HepG2 (cell line): ENCODE data around the gene ZNF747. TPM values are rescaled to one million over a fixed set of nuclear protein-coding genes. Genes with fewer than 3 reads are reported as not detected.

Source experiments
- CERS6 ChIP-seq: sonication (generic); formaldehyde crosslinking; IDR thresholded peaks from 2 replicates; pipeline ENCODE4 v1.5.0; 2020; ENCODE audit warnings: missing genetic modification reagents
- GLI4 ChIP-seq: sonication (generic); formaldehyde crosslinking; IDR thresholded peaks from 2 replicates; pipeline ENCODE4 v1.5.1; 2020; ENCODE audit warnings: missing genetic modification reagents, mild to moderate bottlenecking, moderate library complexity, borderline replicate concordance
- HNF1A ChIP-seq, 2 experiments: sonication (generic) in 1 of 2; formaldehyde crosslinking in 1 of 2; IDR thresholded peaks; 2 replicates each; pipeline versions ENCODE4 v1.4.0 to v1.6.1; 2016 to 2020; ENCODE audit warnings: borderline replicate concordance in 1 of 2, low read depth in 1 of 2, mild to moderate bottlenecking in 1 of 2, missing genetic modification reagents in 1 of 2
- HOXA3 ChIP-seq: sonication (generic); formaldehyde crosslinking; IDR thresholded peaks from 2 replicates; pipeline ENCODE4 v1.5.0; 2020; ENCODE audit warnings: missing genetic modification reagents
- LCORL ChIP-seq, 2 experiments: fragments of 450-650 bp in 1 of 2; sonication (generic) in 1 of 2; formaldehyde crosslinking in 1 of 2; IDR thresholded peaks; 2 replicates each; pipeline versions ENCODE4 v1.5.0 to v1.6.1; 2017 to 2020; ENCODE audit warnings: antibody characterized with exemption in 1 of 2, missing genetic modification reagents in 1 of 2
- MAZ ChIP-seq, 2 experiments: sonication (generic) in 1 of 2; formaldehyde crosslinking in 1 of 2; IDR thresholded peaks; 2 replicates each; pipeline versions ENCODE4 v1.5.0 to v1.6.1; 2012 to 2020; ENCODE audit warnings: low read depth in 2 of 2, mild to moderate bottlenecking in 2 of 2, borderline replicate concordance in 1 of 2, improper control_type of control experiment in 1 of 2, low read length in 1 of 2, missing genetic modification reagents in 1 of 2, moderate library complexity in 1 of 2
- PBX3 ChIP-seq: sonication (generic); formaldehyde crosslinking; IDR thresholded peaks from 2 replicates; pipeline ENCODE4 v1.8.1; 2023; ENCODE audit warnings: missing genetic modification reagents, inconsistent platforms, borderline replicate concordance
- POLR2A ChIP-seq, 2 experiments: IDR thresholded peaks; 2 replicates each; pipeline ENCODE4 v1.6.1; 2011; ENCODE audit warnings: low read depth in 2 of 2, low read length in 2 of 2, mild to moderate bottlenecking in 1 of 2, moderate library complexity in 1 of 2; ENCODE audit not compliant: insufficient read depth in 1 of 2
- RCOR2 ChIP-seq: IDR thresholded peaks from 2 replicates; pipeline ENCODE4 v1.6.1; 2016; ENCODE audit warnings: missing biosample characterization, missing genetic modification reagents
- SAP130 ChIP-seq: IDR thresholded peaks from 2 replicates; pipeline ENCODE4 v1.6.1; 2016; ENCODE audit warnings: low read depth
- TCF12 ChIP-seq, 2 experiments: fragments of 450-650 bp in 1 of 2; sonication (generic) in 1 of 2; formaldehyde crosslinking in 1 of 2; IDR thresholded peaks; 2 replicates each; pipeline versions ENCODE4 v1.6.1 to v1.8.0; 2017 to 2022; ENCODE audit warnings: antibody characterized with exemption in 1 of 2, mild to moderate bottlenecking in 1 of 2, missing genetic modification reagents in 1 of 2, moderate library complexity in 1 of 2
- ZNF354B ChIP-seq: sonication (generic); formaldehyde crosslinking; IDR thresholded peaks from 2 replicates; pipeline ENCODE4 v1.8.0; 2022; ENCODE audit warnings: mild to moderate bottlenecking, missing genetic modification reagents
- ZNF782 ChIP-seq: sonication (generic); formaldehyde crosslinking; IDR thresholded peaks from 2 replicates; pipeline ENCODE4 v1.4.0; 2020; ENCODE audit warnings: missing genetic modification reagents, mild to moderate bottlenecking, borderline replicate concordance
- polyA plus RNA-seq, 8 experiments: library from polyadenylated mRNA; depleted of rRNA in 3 of 8; stranded (reverse) in 7 of 8; unstranded in 1 of 8; fragments of >200 nt; fragmentation: Illumina TruSeq in 4 of 8; extraction: Trizol in 4 of 8; gene quantifications; 2 replicates each; pipeline versions ENCODE4 v1.2.1 to v1.2.3, GENCODE V29; 2011 to 2016; ENCODE audit warnings: low read depth in 4 of 8, missing spikeins in 1 of 8, mixed read lengths in 1 of 8; ENCODE audit not compliant: insufficient read depth in 1 of 8
- total RNA-seq, 5 experiments: library from RNA; depleted of rRNA; stranded (reverse); fragments of >200 nt; fragmentation: Illumina TruSeq; extraction: Trizol; gene quantifications; 2 replicates each; pipeline ENCODE4 v1.2.3, GENCODE V29; 2016; ENCODE audit warnings: low read depth in 1 of 5
- TF ChIP-seq, protein P1 (sequence below): sonication (generic); formaldehyde crosslinking; IDR thresholded peaks from 2 replicates; pipeline ENCODE4 v1.4.0; 2020; ENCODE audit warnings: low read depth, mild to moderate bottlenecking, missing genetic modification reagents
- TF ChIP-seq, protein P2 (sequence below), 2 experiments: sonication (generic) in 1 of 2; formaldehyde crosslinking in 1 of 2; IDR thresholded peaks; 2 replicates each; pipeline versions ENCODE4 v1.4.0 to v1.6.1; 2018 to 2020; ENCODE audit warnings: missing genetic modification reagents in 2 of 2, borderline replicate concordance in 1 of 2, low read depth in 1 of 2, mild to moderate bottlenecking in 1 of 2, missing biosample characterization in 1 of 2

The ZNF747 gene
- total and polyA plus RNA-seq, 2 of the 13 experiments (the other 11 are each of a cell fraction or from before 2014, with no cell fraction given): 7.2 to 10.2 TPM

DNA sequence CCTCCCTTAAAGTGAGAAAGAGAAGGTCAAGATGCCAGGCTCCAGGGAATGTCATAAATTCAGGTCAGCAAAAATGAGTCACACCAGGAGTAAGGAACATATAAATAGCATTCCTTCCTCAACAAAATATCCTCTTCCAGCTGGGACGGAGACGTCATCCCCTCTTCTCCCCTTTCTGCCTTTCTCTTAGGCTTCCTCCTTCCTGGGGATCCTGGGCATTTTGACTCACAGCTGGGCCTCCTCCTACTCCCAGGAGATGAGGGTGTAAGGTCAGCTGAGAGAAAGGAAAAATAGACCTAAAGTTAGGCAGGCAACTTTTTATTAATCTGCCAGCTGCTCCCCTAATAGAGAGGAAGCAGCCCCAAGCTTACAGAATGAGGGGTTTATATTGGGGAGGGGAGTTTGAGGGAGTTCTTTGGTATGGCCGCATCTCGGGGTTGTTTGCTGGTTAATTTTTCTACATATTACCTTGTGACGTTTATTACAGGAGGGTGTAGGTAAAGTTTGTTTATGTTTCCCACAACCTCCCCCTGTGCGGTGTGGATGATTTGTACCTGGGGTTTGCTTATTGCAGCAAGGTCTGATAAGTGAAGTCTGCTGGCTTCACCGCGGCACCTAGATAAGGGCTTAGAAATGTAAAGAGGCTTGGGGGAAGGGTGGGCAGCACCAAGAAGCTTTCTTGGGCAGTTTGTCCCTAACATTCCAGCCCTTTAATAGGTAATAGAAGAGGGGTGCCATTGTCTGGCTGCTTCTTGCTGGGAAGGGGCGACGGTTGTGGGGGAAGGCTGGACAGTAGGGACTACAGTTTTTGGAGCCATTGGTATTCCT lies 7.1 kb upstream of the ZNF747 start (continued):
- TF ChIP-seq MAZ (IDR thresholded peaks at IDR 0.05; ENCODE audit: borderline replicate concordance, low read depth, low read length) (no peak), MAZ (CRISPR knock-in tag; IDR thresholded peaks at IDR 0.05; ENCODE audit: low read depth) (0 out of 2 replicates have a peak, but pooled peaks have one; percentile 2), CERS6 (CRISPR knock-in tag) (no peak), TCF12 (IDR thresholded peaks at IDR 0.05) (no peak), TCF12 (CRISPR knock-in tag; IDR thresholded peaks at IDR 0.05) (no peak), POLR2A (IDR thresholded peaks at IDR 0.05; ENCODE audit: insufficient read depth in 1 of 2, low read depth in 2 of 2, low read length in 2 of 2) (0 out of 4 replicates have a peak, but pooled peaks of 1 of the 2 experiments have one; percentile 15), RCOR2 (no peak), GLI4 (peak; percentile 40; the same call in 1 of the 2 replicates), ZNF782 (no peak), ZNF354B (CRISPR knock-in tag) (no peak), LCORL (IDR thresholded peaks at IDR 0.05) (no peak), LCORL (CRISPR knock-in tag; IDR thresholded peaks at IDR 0.05) (peak; percentile 25; the same call in 1 of the 2 replicates), HNF1A (IDR thresholded peaks at IDR 0.05; ENCODE audit: low read depth) (0 out of 2 replicates have a peak, but pooled peaks have one; percentile 24), HNF1A (CRISPR knock-in tag; IDR thresholded peaks at IDR 0.05; ENCODE audit: borderline replicate concordance) (no peak; the same call in 1 of the 2 replicates), PBX3 (no peak), SAP130 (CRISPR knock-in tag) (peak; percentile 50), HOXA3 (CRISPR knock-in tag) (peak; percentile 43; the same call in 1 of the 2 replicates)
- TF ChIP-seq, protein P1, sequence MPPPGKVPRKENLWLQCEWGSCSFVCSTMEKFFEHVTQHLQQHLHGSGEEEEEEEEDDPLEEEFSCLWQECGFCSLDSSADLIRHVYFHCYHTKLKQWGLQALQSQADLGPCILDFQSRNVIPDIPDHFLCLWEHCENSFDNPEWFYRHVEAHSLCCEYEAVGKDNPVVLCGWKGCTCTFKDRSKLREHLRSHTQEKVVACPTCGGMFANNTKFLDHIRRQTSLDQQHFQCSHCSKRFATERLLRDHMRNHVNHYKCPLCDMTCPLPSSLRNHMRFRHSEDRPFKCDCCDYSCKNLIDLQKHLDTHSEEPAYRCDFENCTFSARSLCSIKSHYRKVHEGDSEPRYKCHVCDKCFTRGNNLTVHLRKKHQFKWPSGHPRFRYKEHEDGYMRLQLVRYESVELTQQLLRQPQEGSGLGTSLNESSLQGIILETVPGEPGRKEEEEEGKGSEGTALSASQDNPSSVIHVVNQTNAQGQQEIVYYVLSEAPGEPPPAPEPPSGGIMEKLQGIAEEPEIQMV: peak; percentile 56; the same call in 1 of the 2 replicates
- TF ChIP-seq, protein P2, sequence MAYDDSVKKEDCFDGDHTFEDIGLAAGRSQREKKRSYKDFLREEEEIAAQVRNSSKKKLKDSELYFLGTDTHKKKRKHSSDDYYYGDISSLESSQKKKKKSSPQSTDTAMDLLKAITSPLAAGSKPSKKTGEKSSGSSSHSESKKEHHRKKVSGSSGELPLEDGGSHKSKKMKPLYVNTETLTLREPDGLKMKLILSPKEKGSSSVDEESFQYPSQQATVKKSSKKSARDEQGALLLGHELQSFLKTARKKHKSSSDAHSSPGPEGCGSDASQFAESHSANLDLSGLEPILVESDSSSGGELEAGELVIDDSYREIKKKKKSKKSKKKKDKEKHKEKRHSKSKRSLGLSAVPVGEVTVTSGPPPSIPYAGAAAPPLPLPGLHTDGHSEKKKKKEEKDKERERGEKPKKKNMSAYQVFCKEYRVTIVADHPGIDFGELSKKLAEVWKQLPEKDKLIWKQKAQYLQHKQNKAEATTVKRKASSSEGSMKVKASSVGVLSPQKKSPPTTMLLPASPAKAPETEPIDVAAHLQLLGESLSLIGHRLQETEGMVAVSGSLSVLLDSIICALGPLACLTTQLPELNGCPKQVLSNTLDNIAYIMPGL (CRISPR knock-in tag; IDR thresholded peaks at IDR 0.05; ENCODE audit: borderline replicate concordance in 1 of 2, low read depth in 1 of 2): peak in 1 of 2 experiments; percentile 29; a peak in 1 of 4 replicates
